ENCODE data around the gene FXYD7.

Gene FXYD7

GRCh38 chr19:35143231-35143715, at the start of gene FXYD7:
Gene FXYD7, plus strand, starts transcription at chr19:35143255. Its CDS starts 79 bp downstream, at chr19:35143334.
- no peak for DNase-seq (ENCODE audit: low spot score)
- in situ Hi-C loops (cut with MboI; ENCODE audit: low pct_unique_long_range_greater_than_20kb, low sequenced_read_pairs, unreplicated experiment): no loop called here
- no peak for TF ChIP-seq CTCF (IDR thresholded peaks at IDR 0.05; ENCODE audit: extremely low read depth, insufficient read depth, missing control alignments)

DNA sequence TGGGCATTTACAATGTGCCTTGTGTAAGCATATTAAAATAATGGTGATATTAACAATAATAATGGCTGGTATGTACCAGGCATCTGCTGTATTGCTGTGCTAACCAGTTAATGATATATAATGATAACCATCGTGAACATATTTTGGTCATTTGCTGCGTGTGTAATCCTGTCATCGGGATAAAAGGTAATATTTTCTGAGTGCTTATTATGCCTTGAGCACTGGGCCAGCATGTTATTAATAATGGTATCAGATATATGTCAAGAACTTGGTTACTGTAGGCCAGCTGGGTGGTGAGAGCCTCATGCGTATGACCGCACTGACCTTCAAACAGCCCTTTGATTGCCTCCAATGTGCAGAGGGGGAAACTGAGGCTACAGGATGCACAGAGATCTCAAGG, 49.6 kb upstream of the FXYD7 start:
- in situ Hi-C loops (cut with MboI; ENCODE audit: low pct_unique_long_range_greater_than_20kb, low sequenced_read_pairs, unreplicated experiment): no loop called here
- DNase-seq (ENCODE audit: low spot score): no peak

DNA sequence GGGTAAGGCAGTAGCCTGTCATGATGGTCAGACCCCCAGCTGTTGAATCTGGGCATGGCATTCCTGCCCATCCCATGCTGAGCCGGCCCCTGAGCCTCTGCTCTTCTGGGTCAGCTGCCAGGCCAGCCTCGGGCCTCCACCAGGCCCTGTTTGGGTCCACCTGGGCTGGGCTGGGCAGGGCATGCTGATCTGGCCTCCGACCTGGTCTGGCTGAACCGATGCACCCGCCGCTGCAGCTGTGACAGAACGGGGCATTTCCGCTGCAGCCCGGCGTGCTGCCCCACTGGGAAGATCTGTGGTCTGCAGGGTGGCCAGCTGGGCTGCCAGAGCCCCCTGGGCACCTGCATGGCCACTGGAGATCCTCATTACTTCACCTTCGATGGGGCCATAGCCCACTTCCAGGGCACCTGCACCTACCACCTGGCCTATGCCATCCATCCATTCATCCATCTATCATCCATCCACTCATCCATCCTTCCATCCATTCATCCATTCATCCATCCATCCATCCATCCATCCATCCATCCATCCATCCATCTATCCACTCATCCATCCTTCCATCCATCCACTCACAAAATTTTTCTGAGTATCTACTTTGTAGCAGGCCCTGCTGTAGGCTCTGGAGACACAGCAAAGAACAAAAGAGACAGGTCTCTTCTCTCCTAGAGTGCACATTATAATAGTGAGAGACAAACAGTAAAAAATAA, 49.0 kb upstream of the FXYD7 start:
- in situ Hi-C loops (cut with MboI; ENCODE audit: low pct_unique_long_range_greater_than_20kb, low sequenced_read_pairs, unreplicated experiment): no loop called here
- DNase-seq (ENCODE audit: low spot score): no peak
- TF ChIP-seq CTCF (IDR thresholded peaks at IDR 0.05; ENCODE audit: extremely low read depth, insufficient read depth, missing control alignments): no peak

More for the DNA sequence above, 49.6 kb upstream of the FXYD7 start:
- TF ChIP-seq CTCF (IDR thresholded peaks at IDR 0.05; ENCODE audit: extremely low read depth, insufficient read depth, missing control alignments): no peak

GRCh38 chr19:35094656-35095055, 48.4 kb upstream of the FXYD7 start:
- no peak for DNase-seq (ENCODE audit: low spot score)
- no peak for TF ChIP-seq CTCF (IDR thresholded peaks at IDR 0.05; ENCODE audit: extremely low read depth, insufficient read depth, missing control alignments)
- in situ Hi-C loops (cut with MboI; ENCODE audit: low pct_unique_long_range_greater_than_20kb, low sequenced_read_pairs, unreplicated experiment): no loop called here

- TF ChIP-seq CTCF (IDR thresholded peaks at IDR 0.05; ENCODE audit: extremely low read depth, insufficient read depth, missing control alignments): no peak
- in situ Hi-C loops (cut with MboI; ENCODE audit: low pct_unique_long_range_greater_than_20kb, low sequenced_read_pairs, unreplicated experiment): no loop called here
- DNase-seq (ENCODE audit: low spot score): no peak
Measured at GRCh38 chr19:35095667-35096368, 47.2 kb upstream of the FXYD7 start.

DNA sequence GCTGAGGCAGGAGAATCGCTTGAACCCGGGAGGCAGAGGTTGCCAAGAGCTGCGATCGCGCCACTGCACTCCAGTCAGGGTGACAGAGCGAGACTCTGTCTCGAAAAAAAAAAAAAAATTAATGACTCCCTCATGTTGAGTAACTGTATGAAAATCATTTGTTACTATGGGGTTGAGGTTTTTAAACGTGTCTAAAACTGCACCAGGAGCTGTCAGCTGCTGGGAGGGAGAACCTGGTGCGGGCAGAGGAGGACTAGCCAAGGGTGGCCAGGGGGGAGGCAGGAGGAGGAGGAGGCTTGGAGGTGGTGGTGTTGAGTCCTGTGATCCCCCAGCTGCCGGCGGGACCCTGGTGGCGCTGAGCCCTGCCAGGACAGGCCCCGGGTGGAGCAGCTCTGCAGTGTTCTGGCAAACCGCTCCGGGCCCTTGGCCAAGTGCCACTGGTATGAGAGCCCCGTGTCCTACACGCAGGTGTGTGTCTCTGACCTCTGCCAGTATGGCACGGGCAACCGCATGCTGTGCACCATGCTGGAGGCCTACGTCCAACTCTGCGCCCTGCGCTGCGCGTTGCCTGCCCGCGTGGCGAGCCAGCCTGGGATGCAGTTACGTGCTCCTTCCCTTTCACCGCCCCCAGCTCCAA, 44.5 kb upstream of the FXYD7 start:
- no peak for DNase-seq (ENCODE audit: low spot score)
- in situ Hi-C loops (cut with MboI; ENCODE audit: low pct_unique_long_range_greater_than_20kb, low sequenced_read_pairs, unreplicated experiment): no loop called here
- no peak for TF ChIP-seq CTCF (IDR thresholded peaks at IDR 0.05; ENCODE audit: extremely low read depth, insufficient read depth, missing control alignments)

All from GM13977 (cell line).